ENCODE data around the gene AHNAK. TPM values are rescaled to one million over a fixed set of nuclear protein-coding genes. Genes with fewer than 3 reads are reported as not detected.

AHNAK gene
- total RNA-seq, 1 donor from 2014 or later, result 14.9 TPM

- Histone ChIP-seq H3K4me3 (no peak overlapping the region), H3F3A (ENCODE audit: low read depth) (peaks cover 4% of the 10 kb centered on the region), H3K36me3 (no peaks in the 10 kb centered on the region), H3K9me3 (ENCODE audit: low read depth) (no peaks in the 10 kb centered on the region), H3K4me1 (peaks cover 11% of the 10 kb centered on the region), H2AFZ (replicated peaks) (no peak overlapping the region), H3K9ac (no peak overlapping the region), H3K27me3 (no peaks in the 10 kb centered on the region), H4K20me1 (ENCODE audit: low read depth) (no peaks in the 10 kb centered on the region), H3K79me2 (ENCODE audit: low read depth) (no peaks in the 10 kb centered on the region), H3K4me2 (no peak overlapping the region), H3K27ac (no peak overlapping the region)
- Mint-ChIP-seq H3K9me3 (peaks cover 2% of the 10 kb centered on the region), H3K27me3 (ENCODE audit: insufficient read depth, low read depth) (peaks cover 11% of the 10 kb centered on the region), H3K4me3 (no peak overlapping the region), H3K36me3 (no peaks in the 10 kb centered on the region), H3K27ac (no peak overlapping the region), H3K4me1 (peaks cover 26% of the 10 kb centered on the region)
- DNase-seq (ENCODE audit: low spot score), result no peak
- TF ChIP-seq EZH2 (IDR thresholded peaks at IDR 0.05), result no peak
These were observed 66.9 kb downstream of the AHNAK start for GRCh38 chr11:62479631-62480201.

- Histone ChIP-seq H3K27ac (no peak overlapping the region), H3K4me2 (no peak overlapping the region), H2AFZ (replicated peaks) (peak overlapping the region; percentile 40), H3K9ac (no peak overlapping the region), H4K20me1 (ENCODE audit: low read depth) (no peaks in the 10 kb centered on the region), H3K36me3 (no peaks in the 10 kb centered on the region), H3F3A (ENCODE audit: low read depth) (peaks cover 4% of the 10 kb centered on the region), H3K79me2 (ENCODE audit: low read depth) (no peaks in the 10 kb centered on the region), H3K4me1 (peaks cover 11% of the 10 kb centered on the region), H3K27me3 (no peaks in the 10 kb centered on the region), H3K4me3 (no peak overlapping the region), H3K9me3 (ENCODE audit: low read depth) (no peaks in the 10 kb centered on the region)
- H3K36me3 Mint-ChIP-seq, result no peaks in the 10 kb centered on the region
- H3K9me3 Mint-ChIP-seq, result no peaks in the 10 kb centered on the region
- peak overlapping the region; percentile 48 for H3K4me3 Mint-ChIP-seq
- DNase-seq (ENCODE audit: low spot score), result no peak
- peaks cover 6% of the 10 kb centered on the region for H3K27me3 Mint-ChIP-seq (ENCODE audit: insufficient read depth, low read depth)
- H3K27ac Mint-ChIP-seq, result no peak overlapping the region
- TF ChIP-seq CTCF (IDR thresholded peaks at IDR 0.05), result no peak
- TF ChIP-seq EZH2 (IDR thresholded peaks at IDR 0.05), result no peak
- no peak for TF ChIP-seq EZH2phosphoT487 (IDR thresholded peaks at IDR 0.05)
- peaks cover 22% of the 10 kb centered on the region for H3K4me1 Mint-ChIP-seq
These were observed 68.7 kb downstream of the AHNAK start for GRCh38 chr11:62477927-62478326.

GRCh38 chr11:62472063-62472884, 74.3 kb downstream of the AHNAK start:
- Mint-ChIP-seq H3K9me3 (no peaks in the 10 kb centered on the region), H3K27me3 (ENCODE audit: insufficient read depth, low read depth) (peaks cover 6% of the 10 kb centered on the region), H3K27ac (peak overlapping the region; percentile 49), H3K4me3 (no peak overlapping the region), H3K4me1 (peaks cover 11% of the 10 kb centered on the region), H3K36me3 (no peaks in the 10 kb centered on the region)
- Histone ChIP-seq H3K4me3 (no peak overlapping the region), H3K9me3 (ENCODE audit: low read depth) (no peaks in the 10 kb centered on the region), H2AFZ (replicated peaks) (no peak overlapping the region), H3F3A (ENCODE audit: low read depth) (no peaks in the 10 kb centered on the region), H3K4me1 (no peaks in the 10 kb centered on the region), H3K79me2 (ENCODE audit: low read depth) (no peaks in the 10 kb centered on the region), H3K9ac (no peak overlapping the region), H3K36me3 (no peaks in the 10 kb centered on the region), H3K27me3 (no peaks in the 10 kb centered on the region), H4K20me1 (ENCODE audit: low read depth) (no peaks in the 10 kb centered on the region), H3K27ac (no peak overlapping the region), H3K4me2 (no peak overlapping the region)
- DNase-seq (ENCODE audit: low spot score), result no peak
- TF ChIP-seq EZH2 (IDR thresholded peaks at IDR 0.05), result no peak
- TF ChIP-seq CTCF (IDR thresholded peaks at IDR 0.05), result no peak
- no peak for TF ChIP-seq EZH2phosphoT487 (IDR thresholded peaks at IDR 0.05)

GRCh38 chr11:62471603-62472002, 75.0 kb downstream of the AHNAK start:
- Mint-ChIP-seq H3K4me3 (no peak overlapping the region), H3K4me1 (peaks cover 11% of the 10 kb centered on the region), H3K27ac (no peak overlapping the region), H3K9me3 (no peaks in the 10 kb centered on the region), H3K36me3 (no peaks in the 10 kb centered on the region), H3K27me3 (ENCODE audit: insufficient read depth, low read depth) (peaks cover 6% of the 10 kb centered on the region)
- H3F3A ChIP-seq (ENCODE audit: low read depth), result no peaks in the 10 kb centered on the region
- no peak overlapping the region for H3K4me2 ChIP-seq
- DNase-seq (ENCODE audit: low spot score), result no peak
- no peak for TF ChIP-seq CTCF (IDR thresholded peaks at IDR 0.05)
- no peak for TF ChIP-seq EZH2phosphoT487 (IDR thresholded peaks at IDR 0.05)
- no peak for TF ChIP-seq EZH2 (IDR thresholded peaks at IDR 0.05)
- H3K27ac ChIP-seq, result no peak overlapping the region
- H3K4me1 ChIP-seq, result no peaks in the 10 kb centered on the region
- no peak overlapping the region for H3K4me3 ChIP-seq
- H3K27me3 ChIP-seq, result no peaks in the 10 kb centered on the region
- no peak overlapping the region for H2AFZ ChIP-seq (replicated peaks)
- no peaks in the 10 kb centered on the region for H3K9me3 ChIP-seq (ENCODE audit: low read depth)
- H3K9ac ChIP-seq, result no peak overlapping the region
- H3K36me3 ChIP-seq, result no peaks in the 10 kb centered on the region
- no peaks in the 10 kb centered on the region for H3K79me2 ChIP-seq (ENCODE audit: low read depth)
- H4K20me1 ChIP-seq (ENCODE audit: low read depth), result no peaks in the 10 kb centered on the region
